Bladder microvascular endothelial cell (primary cell): ENCODE results near the gene LIPF. TPM values are rescaled to one million over a fixed set of nuclear protein-coding genes. Genes with fewer than 3 reads are reported as not detected.

Experiments used
- total RNA-seq: library from RNA; depleted of rRNA; stranded (reverse); fragments of >200 nt; gene quantifications from 2 replicates; pipeline ENCODE4 v1.2.3, GENCODE V29; 2014

LIPF gene, protein sequence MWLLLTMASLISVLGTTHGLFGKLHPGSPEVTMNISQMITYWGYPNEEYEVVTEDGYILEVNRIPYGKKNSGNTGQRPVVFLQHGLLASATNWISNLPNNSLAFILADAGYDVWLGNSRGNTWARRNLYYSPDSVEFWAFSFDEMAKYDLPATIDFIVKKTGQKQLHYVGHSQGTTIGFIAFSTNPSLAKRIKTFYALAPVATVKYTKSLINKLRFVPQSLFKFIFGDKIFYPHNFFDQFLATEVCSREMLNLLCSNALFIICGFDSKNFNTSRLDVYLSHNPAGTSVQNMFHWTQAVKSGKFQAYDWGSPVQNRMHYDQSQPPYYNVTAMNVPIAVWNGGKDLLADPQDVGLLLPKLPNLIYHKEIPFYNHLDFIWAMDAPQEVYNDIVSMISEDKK
- total RNA-seq: not detected in 2 replicates

DNA sequence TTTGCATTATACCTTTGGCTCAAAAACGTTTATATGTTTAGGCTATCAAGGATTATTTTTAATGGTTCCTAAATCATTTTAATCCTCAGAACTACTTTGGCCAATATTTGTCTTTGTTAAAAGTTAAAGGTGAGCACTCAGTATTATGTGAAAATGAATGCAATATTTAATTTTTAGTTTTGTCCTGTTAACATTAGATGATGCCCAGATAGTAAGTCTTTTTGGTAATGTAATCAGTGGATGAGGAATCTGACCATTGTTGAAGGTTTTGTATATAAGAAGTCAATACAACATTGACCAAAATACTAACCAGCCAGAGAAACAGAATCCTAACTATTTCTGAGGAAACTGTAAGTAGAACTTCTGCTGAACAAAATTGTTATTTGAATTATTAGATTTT lies at the start of gene LIPF:
LIPF (plus strand) TSS at position 301 of the 400 bp plus-strand sequence. CDS start 2,856 bp downstream, outside the sequence.

DNA sequence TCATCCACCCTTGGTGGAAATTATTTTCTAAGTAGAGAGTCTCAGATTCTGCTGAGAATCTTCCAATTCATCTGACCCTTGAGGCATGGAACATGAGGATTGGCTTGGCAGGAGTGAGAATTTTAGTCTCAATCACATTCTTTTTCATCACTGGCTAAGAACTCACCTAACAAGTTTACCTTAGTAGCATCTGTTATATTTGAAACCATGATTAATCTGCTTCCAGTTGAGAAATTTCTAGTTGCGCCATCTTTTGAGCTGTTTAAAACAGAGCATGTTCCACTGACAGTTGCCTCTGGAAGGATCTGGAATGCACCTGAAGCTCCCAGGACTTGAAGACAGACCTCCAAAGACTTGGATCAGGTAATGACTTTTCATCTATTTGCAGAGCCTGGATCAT lies 41.7 kb downstream of the LIPF start, which contains the start of gene LIPK:
LIPK (plus strand) TSS at position 292 of the 400 bp plus-strand sequence. CDS start 18,295 bp downstream, outside the sequence.

Other genes with a start within 250 kb of the LIPF start
- 0.65 and 1.6 TPM in 2 replicates for gene RNLS, start 81.1 kb upstream of the LIPF start, total RNA-seq
- gene LIPJ, start 77.7 kb upstream of the LIPF start, total RNA-seq: under 0.01 TPM in 1 of 2 replicates, not detected in the other
- not detected in 2 replicates for gene LIPK, start 41.8 kb downstream of the LIPF start, total RNA-seq
- not detected in 2 replicates for gene LIPN, start 95.6 kb downstream of the LIPF start, total RNA-seq
- gene LIPM, start 138.3 kb downstream of the LIPF start, total RNA-seq: not detected in 2 replicates
- not detected in 2 replicates for gene ANKRD22, start 187.4 kb downstream of the LIPF start, total RNA-seq
- 1.0 and 1.3 TPM in 2 replicates for gene STAMBPL1, start 215.8 kb downstream of the LIPF start, total RNA-seq